Stimulated activated CD4-positive, alpha-beta T cell treated with anti-CD3 and anti-CD28 coated beads, Interleukin-1b, Interleukin-23, amount 100 ng/mL, for 4 hours (primary cell): ENCODE measurements around the gene PACSIN2.
"Not testable (repeated sequence)": the region's sequence is repeated elsewhere in the genome, so short reads cannot be mapped to it uniquely, and the experiment has no call there.

Experiments
- DNase-seq, 2 donors: peaks; one replicate each; pipeline ENCODE4 v3.0.0-alpha.2; 2020; ENCODE audit warnings: low read depth in 2 of 2

The PACSIN2 gene

DNA sequence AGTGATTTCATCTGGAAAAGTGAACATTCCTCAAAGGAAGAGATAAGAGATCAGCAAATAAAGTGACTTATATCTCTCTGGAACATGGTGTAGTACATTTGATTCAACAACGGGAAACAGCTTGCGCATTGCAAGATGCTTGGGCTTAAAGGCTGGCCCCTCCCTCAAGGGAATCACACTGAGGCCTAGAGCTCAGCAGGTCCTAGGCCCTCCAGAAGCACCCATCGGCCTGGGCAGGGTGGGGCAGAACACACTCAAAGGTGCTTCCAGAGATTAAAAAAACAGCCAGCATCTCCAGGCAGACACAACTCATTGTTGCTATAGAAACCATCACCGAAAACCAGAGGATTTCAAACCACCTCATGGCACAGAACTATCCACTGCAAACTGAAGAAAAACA, 88.8 kb downstream of the PACSIN2 start:
- no peak for DNase-seq

- no peak for DNase-seq
Observed at GRCh38 chr22:42925598-42925997, 89.4 kb downstream of the PACSIN2 start.

DNA sequence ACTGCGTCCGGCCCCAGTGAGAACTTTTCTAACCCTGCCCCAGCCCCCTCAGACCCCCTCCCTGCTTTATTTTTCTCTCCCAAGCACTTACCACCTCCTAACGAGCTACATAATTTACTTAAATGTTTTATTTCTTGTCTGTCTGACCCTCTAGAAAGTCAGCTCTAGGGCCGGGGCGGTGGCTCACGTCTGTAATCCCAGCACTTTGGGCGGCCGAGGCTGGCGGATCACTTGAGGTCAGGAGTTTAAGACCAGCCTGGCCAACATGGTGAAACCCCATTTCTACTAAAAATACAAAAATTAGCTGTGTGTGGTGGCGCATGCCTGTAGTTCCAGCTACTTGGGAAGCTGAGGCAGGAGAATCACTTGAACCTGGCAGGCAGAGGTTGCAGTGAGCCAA, 89.9 kb downstream of the PACSIN2 start:
- DNase-seq = not testable (repeated sequence)

DNA sequence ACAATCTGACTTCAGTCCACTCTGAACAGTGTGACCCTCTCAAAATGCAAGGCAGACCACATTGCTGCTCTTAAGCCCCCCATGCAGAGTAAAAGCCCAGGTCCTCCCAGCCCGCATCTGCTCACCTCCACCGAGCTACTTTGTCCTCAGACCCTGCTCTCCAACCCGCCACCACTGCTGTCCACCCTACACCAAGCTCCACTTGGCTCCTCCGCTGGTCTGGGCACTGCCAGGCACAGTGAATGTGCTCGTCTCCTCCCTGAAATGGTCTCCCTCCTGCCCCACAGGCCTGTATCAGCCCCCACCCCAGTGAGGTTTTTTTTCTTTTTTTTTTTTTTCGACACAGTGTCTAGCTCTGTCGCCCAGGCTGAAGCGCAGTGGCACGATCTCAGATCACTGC, 90.5 kb downstream of the PACSIN2 start:
- DNase-seq = no peak

GRCh38 chr22:42922374-42923191, 92.4 kb downstream of the PACSIN2 start:
- no peak for DNase-seq

DNA sequence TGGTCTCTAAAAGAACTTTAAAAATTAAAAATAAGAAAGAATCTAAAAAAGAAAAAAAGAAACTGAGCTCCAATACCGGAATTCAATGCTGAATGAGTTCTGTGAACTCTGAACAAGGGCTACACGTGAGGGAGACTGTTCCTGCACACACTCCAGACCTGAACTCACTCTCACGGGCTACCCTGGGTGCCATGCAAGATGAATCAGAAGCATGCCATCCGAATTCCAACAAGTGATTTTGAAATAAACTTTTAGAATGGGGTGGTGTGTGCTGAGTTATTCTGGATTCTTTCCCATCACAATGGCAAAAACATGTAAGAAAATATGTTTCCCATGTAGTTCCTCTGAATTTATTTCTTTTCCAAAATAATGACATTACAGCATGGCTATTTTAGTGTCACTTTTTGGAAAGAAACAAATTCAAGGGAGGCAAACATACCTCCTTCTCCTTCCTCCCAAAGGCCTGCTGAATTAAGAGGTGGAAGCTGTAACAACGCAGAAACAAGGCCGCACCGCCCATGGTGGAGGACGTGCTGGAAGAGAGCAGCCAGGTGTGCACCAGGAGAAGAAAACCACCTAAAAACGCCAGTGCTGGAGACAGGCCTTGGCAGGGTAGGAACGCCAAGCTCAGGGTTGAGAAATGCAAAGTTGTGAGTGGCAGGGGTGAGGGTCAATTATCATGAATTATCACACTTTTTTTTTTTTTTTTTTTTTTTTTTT, 94.7 kb downstream of the PACSIN2 start:
- no peak for DNase-seq

GRCh38 chr22:42919199-42919598, 95.8 kb downstream of the PACSIN2 start:
- DNase-seq = no peak

- DNase-seq = no peak
Observed at GRCh38 chr22:42918500-42918899, 96.4 kb downstream of the PACSIN2 start.

GRCh38 chr22:42917358-42917757, 97.6 kb downstream of the PACSIN2 start:
- not testable (repeated sequence) for DNase-seq

DNA sequence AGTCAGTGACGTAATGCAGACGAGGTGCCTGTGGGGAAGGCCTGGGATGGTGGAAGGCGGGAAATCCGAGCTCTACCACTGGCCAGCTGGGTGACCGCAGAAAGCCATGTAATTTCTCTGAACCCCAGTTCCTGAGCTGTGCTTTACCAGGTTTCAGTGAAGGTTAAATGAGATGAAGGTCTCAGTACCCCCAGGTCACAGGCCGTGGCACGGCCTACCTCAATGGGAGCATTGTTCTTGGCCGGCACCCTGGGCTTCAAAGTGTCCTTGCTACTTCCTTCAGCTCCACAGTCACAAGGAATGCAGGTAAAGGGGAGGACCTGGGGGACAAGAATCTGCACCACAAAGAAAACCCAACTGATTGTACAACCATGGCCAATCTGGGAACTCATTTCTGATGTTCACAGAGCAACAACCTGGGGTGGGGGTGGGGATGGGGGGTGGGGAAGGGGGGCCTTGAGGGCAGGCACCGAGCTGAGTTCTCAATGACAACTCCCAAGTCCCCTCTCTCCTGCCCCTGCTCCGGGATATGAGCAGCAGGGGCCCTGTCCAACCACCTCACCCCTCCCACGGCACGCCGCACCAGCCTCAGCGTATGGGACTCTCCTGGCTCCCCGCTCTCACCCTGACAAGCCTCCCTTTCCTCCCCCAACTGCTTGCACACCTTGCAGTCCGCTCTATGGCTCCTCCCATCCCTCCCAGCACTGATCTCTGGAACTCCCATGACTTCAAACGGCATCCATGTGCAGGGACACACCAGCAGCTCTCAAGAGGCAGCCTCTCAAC, 98.8 kb downstream of the PACSIN2 start:
- no peak for DNase-seq

DNA sequence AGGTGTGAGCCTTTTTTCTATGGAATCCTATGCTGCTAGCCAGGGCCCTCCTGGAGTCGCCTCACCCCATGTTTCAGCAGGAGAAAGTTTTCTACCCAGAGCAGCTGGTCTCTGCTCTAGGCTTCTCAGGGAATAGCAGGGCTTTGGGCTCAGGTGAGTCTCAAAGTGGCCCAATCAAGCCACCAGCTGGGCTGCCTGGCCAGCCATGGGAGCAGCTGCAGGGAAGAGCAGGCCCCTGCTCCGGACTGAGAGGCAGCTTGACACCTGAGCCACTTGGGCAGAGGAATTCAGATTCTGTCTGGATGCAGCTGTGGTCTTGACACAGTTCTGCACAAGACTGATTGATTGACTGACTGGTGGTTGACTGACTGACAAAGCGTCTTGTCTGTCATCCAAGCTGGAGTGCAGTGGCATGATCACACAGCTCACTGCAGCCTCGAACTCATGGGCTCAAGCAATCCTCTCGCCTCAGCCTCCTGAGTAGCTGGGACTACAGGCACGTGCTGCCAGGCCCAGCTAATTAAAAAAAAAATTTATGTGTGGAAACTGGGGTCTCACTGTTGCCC, 100.4 kb downstream of the PACSIN2 start:
- DNase-seq = no peak

- DNase-seq = no peak
Observed at GRCh38 chr22:42913874-42914510, 101.0 kb downstream of the PACSIN2 start.

GRCh38 chr22:42912059-42912458, 102.9 kb downstream of the PACSIN2 start:
- DNase-seq = no peak

DNA sequence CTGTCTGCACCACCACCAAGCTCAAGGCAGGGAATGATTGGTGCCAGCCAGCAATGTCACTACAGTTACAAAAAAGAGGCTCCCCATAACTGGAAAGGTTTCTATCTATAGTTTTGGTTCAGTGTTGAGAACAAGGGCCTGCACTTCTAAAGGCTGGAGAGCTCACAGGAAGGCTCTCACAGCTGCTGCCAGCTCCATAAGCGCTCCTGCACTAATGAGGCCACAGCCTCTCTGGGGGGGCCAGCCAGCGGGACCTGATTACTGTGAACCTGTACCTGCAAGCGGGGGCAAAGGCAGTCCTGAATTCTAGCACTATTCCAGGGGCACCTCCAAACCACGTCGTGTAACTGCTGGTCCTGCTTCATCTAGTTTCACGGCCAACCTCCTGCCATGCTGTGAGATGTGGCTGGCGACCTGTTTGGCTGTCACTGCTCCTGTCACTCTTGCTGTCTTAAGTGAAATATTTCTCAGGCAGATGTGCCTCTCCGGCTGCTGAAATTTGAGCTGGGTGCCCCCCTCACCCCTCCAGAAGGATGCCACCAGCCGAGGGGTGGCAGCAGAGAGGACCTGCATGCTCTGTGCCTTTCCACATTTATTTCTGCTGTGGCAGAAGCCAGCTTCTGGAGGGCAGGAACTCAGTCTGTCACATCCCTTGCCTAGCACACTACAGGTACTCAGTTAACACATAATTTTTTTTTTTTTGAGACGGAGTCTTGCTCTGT, 104.6 kb downstream of the PACSIN2 start:
- DNase-seq = no peak

GRCh38 chr22:42909363-42910058, 105.4 kb downstream of the PACSIN2 start:
- no peak for DNase-seq

DNA sequence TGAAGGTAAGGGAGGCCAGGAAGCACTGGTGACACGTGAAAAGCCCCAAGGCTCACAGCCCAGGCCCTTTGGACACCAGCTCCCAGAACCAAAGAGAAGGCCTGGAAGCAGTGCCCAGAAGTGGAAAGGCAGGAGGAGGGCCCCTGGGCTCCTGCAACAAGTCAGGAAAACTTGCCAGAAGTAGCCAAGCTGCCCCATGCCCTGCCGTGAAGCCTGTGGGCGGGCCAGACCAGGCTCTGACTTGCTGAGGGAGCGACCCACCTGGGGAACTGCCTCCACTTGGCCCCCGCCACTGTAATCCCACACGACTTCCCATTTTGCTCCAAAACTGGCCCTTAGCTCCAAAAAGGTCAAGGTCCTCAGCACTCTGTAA, 106.6 kb downstream of the PACSIN2 start:
- DNase-seq = no peak

DNA sequence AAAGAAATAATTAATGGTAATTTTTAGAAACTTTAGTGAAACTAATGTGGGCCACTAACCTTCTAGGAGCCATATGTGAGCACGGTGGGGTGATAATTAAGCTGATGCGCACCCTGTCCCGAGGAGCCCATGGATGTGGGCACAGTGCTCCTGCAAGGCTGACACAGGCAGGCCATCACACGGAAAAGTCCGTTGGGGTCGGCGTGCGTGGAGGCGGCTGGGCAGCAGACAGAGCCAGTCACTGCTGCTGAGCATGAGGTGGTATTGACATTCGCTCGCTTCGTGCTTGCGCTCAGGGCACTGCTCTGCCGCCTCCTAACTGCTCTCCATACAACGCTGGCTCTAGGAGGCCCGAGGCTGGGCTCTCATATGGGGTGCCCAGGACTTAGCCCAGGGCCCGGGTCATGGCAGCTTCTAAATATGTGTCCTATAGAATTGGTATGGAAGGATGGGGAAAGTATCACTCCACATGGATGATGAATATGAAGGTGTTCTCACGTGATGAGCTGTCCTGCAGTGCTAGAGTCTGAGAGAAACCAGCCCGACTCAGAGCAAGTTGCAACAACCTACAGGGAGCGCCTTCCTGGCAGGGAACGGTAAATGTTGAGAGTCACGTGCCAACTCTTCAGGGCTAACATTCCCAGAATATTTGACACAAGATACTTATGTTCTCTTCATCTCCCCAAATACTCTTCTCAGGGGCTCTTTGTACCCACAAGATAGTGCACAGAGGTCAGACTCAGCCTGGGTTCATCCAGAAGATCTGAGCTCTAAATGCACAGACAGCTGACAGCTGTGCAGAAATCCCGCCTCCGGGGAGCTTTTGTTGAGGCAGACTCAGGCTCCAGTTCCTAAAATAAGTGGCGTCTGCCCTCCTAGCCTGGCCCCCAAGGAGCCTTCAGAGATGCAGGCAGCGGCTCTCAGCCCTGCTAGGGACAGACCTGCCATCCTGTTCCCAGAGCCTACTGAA, 107.3 kb downstream of the PACSIN2 start:
- DNase-seq = no peak

DNA sequence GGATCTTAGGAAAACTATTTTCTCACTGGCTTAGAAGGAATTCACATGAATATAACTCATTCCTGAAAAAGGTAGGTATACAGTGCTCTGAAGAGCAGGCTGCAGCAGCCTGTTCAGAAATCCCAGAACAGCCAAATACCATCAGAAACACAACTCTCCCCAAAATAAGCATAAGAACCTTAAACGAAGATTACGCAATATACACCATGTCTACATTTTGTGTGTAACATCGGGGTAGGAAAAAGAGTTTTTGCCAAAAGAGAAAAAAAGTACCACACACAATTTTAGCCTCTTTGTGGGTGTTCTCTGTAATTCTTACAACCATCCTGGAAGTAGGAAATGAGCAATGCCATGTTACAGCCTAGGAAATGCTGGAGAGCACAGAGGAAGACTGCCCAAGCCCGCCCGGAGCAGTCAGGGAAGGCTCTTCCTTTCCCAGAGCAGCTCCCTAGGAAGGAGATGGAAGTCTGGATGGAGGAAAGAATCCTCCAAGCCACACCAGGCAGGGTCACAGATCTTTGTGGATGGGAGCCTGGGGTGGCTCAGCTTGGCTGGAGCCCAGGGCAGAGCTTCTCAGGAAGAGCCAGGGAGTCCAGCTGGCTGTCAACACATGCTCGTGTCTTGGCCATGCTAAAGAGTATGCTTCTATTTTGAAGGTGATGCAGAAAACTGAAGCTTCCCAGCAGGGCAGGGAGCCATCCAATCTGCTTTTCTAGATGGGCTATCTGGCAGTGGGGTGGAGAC, 108.2 kb downstream of the PACSIN2 start:
- DNase-seq = no peak
